GM18520 (cell line): Measurements from ENCODE around the gene SMURF2.
"Not testable (repeated sequence)": the region's sequence is repeated elsewhere in the genome, so short reads cannot be mapped to it uniquely, and the experiment has no call there.

Experiments
- ATAC-seq: cut with Tn5 transposase; IDR thresholded peaks from one replicate; pipeline ENCODE4 v1.9.1; 2021; ENCODE audit not compliant: unreplicated experiment

Gene SMURF2

GRCh38 chr17:64599187-64599676, 62.9 kb downstream of the SMURF2 start:
- ATAC-seq = no peak

GRCh38 chr17:64598672-64599071, 63.4 kb downstream of the SMURF2 start:
- ATAC-seq = no peak

GRCh38 chr17:64596988-64597387, 65.1 kb downstream of the SMURF2 start:
- no peak for ATAC-seq

GRCh38 chr17:64596439-64596838, 65.7 kb downstream of the SMURF2 start:
- no peak for ATAC-seq

GRCh38 chr17:64591944-64592343, 70.2 kb downstream of the SMURF2 start:
- ATAC-seq = no peak

- ATAC-seq = no peak
These were observed 77.0 kb downstream of the SMURF2 start for GRCh38 chr17:64585146-64585545.

- no peak for ATAC-seq
These were observed 79.1 kb downstream of the SMURF2 start for GRCh38 chr17:64583038-64583437.

- ATAC-seq = no peak
These were observed 81.5 kb downstream of the SMURF2 start for GRCh38 chr17:64580384-64581315.

GRCh38 chr17:64579917-64580316, 82.2 kb downstream of the SMURF2 start:
- ATAC-seq = no peak

GRCh38 chr17:64577025-64577424, 85.1 kb downstream of the SMURF2 start:
- not testable (repeated sequence) for ATAC-seq

GRCh38 chr17:64575431-64575830, 86.7 kb downstream of the SMURF2 start:
- ATAC-seq = no peak

- ATAC-seq = no peak
These were observed 87.5 kb downstream of the SMURF2 start for GRCh38 chr17:64574646-64575045.

GRCh38 chr17:64573214-64573613, 88.9 kb downstream of the SMURF2 start:
- no peak for ATAC-seq

GRCh38 chr17:64572682-64573154, 89.4 kb downstream of the SMURF2 start:
- ATAC-seq = no peak

- no peak for ATAC-seq
These were observed 90.4 kb downstream of the SMURF2 start for GRCh38 chr17:64571746-64572145.

GRCh38 chr17:64565563-64565962, 96.5 kb downstream of the SMURF2 start:
- ATAC-seq = no peak

GRCh38 chr17:64564098-64564497, 98.0 kb downstream of the SMURF2 start:
- no peak for ATAC-seq

- no peak for ATAC-seq
These were observed 106.8 kb downstream of the SMURF2 start for GRCh38 chr17:64555281-64555680.

GRCh38 chr17:64554028-64554637, 108.0 kb downstream of the SMURF2 start:
- no peak for ATAC-seq

GRCh38 chr17:64551461-64551860, 110.6 kb downstream of the SMURF2 start:
- ATAC-seq = no peak

- no peak for ATAC-seq
These were observed 114.8 kb downstream of the SMURF2 start for GRCh38 chr17:64547319-64547718.

GRCh38 chr17:64546716-64547115, 115.4 kb downstream of the SMURF2 start:
- no peak for ATAC-seq
